PC-9 (cell line): Measurements from ENCODE around the gene ABLIM1. TPM values are rescaled to one million over a fixed set of nuclear protein-coding genes. Genes with fewer than 3 reads are reported as not detected.

ENCODE experiments used
- BruUV-seq: library from RNA; stranded (reverse); fragments of 400-500 nt; replicated peaks from 2 replicates; lab custom pipeline; 2021; lab: Mats Ljungman, UMichigan
- CTCF ChIA-PET: fragments of 300-600 bp; sonication (Branson Sonifier 250); formaldehyde crosslinking; loops from one replicate; lab custom pipeline; 2022; ENCODE audit warnings: antibody characterized with exemption; lab: Charles Lee
- POLR2A ChIA-PET: fragments of 300-600 bp; sonication (Branson Sonifier 250); formaldehyde crosslinking; loops from one replicate; lab custom pipeline; 2022; ENCODE audit warnings: antibody characterized with exemption; ENCODE audit not compliant: unreplicated experiment; lab: Charles Lee
- DNase-seq, 2 experiments: peaks; one replicate each; pipeline versions ENCODE4 v3.0.0 to v3.0.0-alpha.2; 2015 to 2022; ENCODE audit warnings: mixed read lengths in 1 of 2
- H2AFZ ChIP-seq: fragments of 200-600 bp; sonication (generic); 2 replicates; pipeline ENCODE4 v1.8.1; 2017; ENCODE audit warnings: antibody characterized with exemption
- H3F3A ChIP-seq: fragments of 200-600 bp; sonication (generic); 2 replicates; pipeline ENCODE4 v1.8.1; 2017; ENCODE audit warnings: antibody characterized with exemption, mild to moderate bottlenecking, low read depth; ENCODE audit not compliant: insufficient read depth
- H3K27ac ChIP-seq: fragments of 200-600 bp; sonication (generic); 2 replicates; pipeline ENCODE4 v1.6.1; 2016; ENCODE audit warnings: mixed run types
- H3K27me3 ChIP-seq: fragments of 200-600 bp; sonication (generic); 2 replicates; pipeline ENCODE4 v1.6.1; 2016; ENCODE audit warnings: low read depth, mixed run types; ENCODE audit not compliant: insufficient read depth
- H3K36me3 ChIP-seq: fragments of 200-600 bp; sonication (generic); 2 replicates; pipeline ENCODE4 v1.6.1; 2016; ENCODE audit warnings: low read depth, mixed run types
- H3K4me1 ChIP-seq: fragments of 200-600 bp; sonication (generic); replicated peaks from 2 replicates; pipeline ENCODE4 v1.6.1; 2016; ENCODE audit warnings: mixed run types; ENCODE audit not compliant: insufficient read depth
- H3K4me2 ChIP-seq: fragments of 200-600 bp; sonication (generic); 2 replicates; pipeline ENCODE4 v1.6.1; 2017; ENCODE audit warnings: mixed run types
- H3K4me3 ChIP-seq: fragments of 200-600 bp; sonication (generic); 2 replicates; pipeline ENCODE4 v1.6.1; 2016; ENCODE audit warnings: mixed run types
- H3K79me2 ChIP-seq: fragments of 200-600 bp; sonication (generic); 2 replicates; pipeline ENCODE4 v1.6.1; 2017; ENCODE audit warnings: low read depth, mixed run types
- H3K9me2 ChIP-seq: fragments of 200-600 bp; sonication (generic); 2 replicates; pipeline ENCODE4 v1.8.1; 2017; ENCODE audit warnings: mild to moderate bottlenecking; ENCODE audit not compliant: insufficient read depth
- H3K9me3 ChIP-seq: fragments of 200-600 bp; sonication (generic); 2 replicates; pipeline ENCODE4 v1.8.1; 2016; ENCODE audit warnings: low read depth; ENCODE audit not compliant: insufficient read depth
- H4K20me1 ChIP-seq: fragments of 200-600 bp; sonication (generic); 2 replicates; pipeline ENCODE4 v1.8.1; 2017; ENCODE audit not compliant: insufficient read depth
- EZH2 ChIP-seq: fragments of 200-600 bp; sonication (generic); IDR thresholded peaks from 2 replicates; pipeline ENCODE4 v1.8.0; 2017; ENCODE audit warnings: antibody characterized with exemption, low read depth
- intact Hi-C: fragments of 100-400 bp; cut with micrococcal nuclease; formaldehyde crosslinking; loops from one replicate; pipeline ENCODE4 v1.10.0; 2022; ENCODE audit not compliant: unreplicated experiment
- total RNA-seq: library from RNA; stranded (reverse); gene quantifications from 2 replicates; pipeline ENCODE4 v1.2.3, GENCODE V29; 2021
- TF ChIP-seq, protein P1 (sequence below): fragments of 200-600 bp; sonication (generic); conservative IDR thresholded peaks from 2 replicates; pipeline ENCODE4 v1.6.1; 2017; ENCODE audit warnings: mixed run types, antibody characterized with exemption, mild to moderate bottlenecking, moderate library complexity

ABLIM1 gene
- total RNA-seq, 1 experiment from 2014 or later = 68.7 TPM

DNA sequence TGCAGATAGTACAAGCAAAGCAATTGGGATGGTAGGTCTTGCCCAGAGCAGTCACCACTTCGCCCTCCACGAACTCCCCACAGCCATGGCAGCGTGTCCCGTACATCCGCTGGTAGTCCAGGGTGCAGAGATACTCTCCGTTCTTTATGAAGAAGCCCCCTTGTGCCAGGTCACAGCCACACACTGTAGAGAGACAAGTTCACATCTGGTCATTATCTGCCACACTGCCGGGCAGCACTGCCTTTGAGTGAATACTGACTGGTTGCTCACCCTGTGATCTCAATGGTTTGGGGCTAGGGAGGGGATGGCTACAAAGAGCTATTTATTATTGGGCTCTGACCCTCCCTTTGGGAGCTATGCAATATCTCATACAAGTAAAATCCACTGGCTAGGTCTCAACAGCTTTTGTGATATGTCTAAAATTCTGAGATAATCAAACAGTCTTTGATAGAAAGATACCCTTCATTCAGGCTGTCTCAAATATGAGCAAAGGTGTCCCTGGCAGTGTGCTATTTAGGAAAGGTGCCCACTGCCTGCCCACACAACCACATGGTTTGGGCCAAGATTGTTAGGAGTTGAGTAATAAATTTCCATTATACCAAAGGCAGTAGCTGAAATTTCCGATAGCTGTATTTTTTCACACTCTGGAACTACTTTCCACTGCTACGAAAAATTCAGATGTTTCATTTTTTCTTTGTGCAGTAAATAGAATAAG lies 82.5 kb downstream of the ABLIM1 start:
- Histone ChIP-seq H3K27me3 (no peaks in the 10 kb centered on the region), H3K9me2 (no peaks in the 10 kb centered on the region), H3K4me1 (peaks cover 10% of the 10 kb centered on the region; the same call in 1 of the 2 replicates), H3K36me3 (no peaks in the 10 kb centered on the region), H3K79me2 (no peaks in the 10 kb centered on the region), H3K4me2 (no peak overlapping the region), H3K27ac (no peak overlapping the region), H2AFZ (no peak overlapping the region), H3K9me3 (no peaks in the 10 kb centered on the region), H3K4me3 (no peak overlapping the region), H3F3A (no peaks in the 10 kb centered on the region), H4K20me1 (no peaks in the 10 kb centered on the region)
- ChIA-PET CTCF (no interaction called here), POLR2A (no interaction called here)
- intact Hi-C loops = no loop called here
- BruUV-seq = no TSS peak
- no peak for DNase-seq
- no peak for TF ChIP-seq EZH2
- TF ChIP-seq, protein P1, sequence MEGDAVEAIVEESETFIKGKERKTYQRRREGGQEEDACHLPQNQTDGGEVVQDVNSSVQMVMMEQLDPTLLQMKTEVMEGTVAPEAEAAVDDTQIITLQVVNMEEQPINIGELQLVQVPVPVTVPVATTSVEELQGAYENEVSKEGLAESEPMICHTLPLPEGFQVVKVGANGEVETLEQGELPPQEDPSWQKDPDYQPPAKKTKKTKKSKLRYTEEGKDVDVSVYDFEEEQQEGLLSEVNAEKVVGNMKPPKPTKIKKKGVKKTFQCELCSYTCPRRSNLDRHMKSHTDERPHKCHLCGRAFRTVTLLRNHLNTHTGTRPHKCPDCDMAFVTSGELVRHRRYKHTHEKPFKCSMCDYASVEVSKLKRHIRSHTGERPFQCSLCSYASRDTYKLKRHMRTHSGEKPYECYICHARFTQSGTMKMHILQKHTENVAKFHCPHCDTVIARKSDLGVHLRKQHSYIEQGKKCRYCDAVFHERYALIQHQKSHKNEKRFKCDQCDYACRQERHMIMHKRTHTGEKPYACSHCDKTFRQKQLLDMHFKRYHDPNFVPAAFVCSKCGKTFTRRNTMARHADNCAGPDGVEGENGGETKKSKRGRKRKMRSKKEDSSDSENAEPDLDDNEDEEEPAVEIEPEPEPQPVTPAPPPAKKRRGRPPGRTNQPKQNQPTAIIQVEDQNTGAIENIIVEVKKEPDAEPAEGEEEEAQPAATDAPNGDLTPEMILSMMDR = no peak

DNA sequence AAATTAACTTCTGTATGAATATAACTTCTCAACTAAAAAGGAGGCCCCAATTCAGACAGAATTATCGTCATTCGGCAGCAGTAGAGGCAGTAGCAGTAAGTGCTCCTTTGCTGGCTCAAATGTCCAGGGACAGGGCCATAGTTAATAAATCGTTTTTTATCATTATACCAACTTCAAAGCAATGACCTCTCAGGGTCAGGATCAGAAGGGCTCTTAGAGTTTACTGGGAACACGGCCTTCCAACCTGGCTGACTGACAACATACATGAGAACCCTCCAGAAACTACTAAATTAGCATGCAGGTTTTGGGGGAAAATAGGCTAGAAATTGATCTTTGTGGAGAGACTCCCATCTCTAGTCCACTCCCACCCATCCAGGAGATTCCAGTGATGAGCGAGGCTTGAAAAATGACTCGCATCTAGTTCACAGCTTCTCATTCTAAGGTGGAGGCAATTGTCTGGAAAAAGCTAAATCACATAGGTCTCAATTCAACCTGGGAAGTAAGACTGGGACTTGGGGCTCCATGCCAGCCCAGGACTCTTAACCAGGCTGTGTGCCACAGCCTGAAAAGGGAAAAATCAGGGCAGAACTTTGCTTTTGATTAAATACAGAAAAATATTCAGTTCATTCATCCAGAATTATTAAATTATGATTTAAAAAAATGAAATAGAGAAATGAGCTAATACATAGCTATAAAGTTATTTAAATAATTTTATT lies 84.6 kb downstream of the ABLIM1 start:
- CTCF ChIA-PET = no interaction called here
- intact Hi-C loops = no loop called here

DNA sequence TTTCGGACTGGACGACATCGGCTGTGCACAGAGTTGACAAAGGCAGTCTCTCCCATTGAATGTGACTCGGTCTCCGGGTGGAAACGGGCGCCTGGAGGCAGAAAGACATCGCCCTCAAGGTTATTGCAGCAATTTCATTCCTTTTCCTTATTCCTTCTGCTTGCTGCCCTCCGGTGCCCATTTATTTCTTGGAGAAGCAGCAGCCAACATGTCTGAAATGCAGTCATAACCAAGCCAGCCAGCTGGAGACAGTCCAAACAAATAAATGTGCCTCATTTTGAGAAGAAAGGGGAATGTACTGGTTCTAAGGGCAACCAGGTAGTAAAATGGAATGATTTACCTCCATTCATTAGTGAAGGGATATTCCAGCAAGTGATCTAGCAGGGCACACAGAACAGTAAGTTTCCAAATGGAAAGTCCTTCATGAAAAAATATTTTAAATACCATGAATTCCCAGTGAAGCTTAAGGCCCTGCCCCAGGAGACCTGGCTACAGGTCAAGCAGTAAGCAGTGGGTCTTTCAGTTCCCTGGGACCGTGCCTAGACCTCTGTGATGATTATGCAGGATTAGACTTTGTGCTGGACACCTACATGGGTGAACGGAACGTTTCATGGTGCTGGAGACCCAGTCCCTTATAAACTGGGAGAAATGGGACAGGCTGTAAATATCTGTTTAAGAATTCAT lies 86.6 kb downstream of the ABLIM1 start:
- CTCF ChIA-PET = no interaction called here

More for the DNA sequence above, 84.6 kb downstream of the ABLIM1 start:
- Histone ChIP-seq H3K36me3 (no peaks in the 10 kb centered on the region), H3F3A (no peaks in the 10 kb centered on the region), H3K27me3 (no peaks in the 10 kb centered on the region), H3K4me1 (peaks cover 10% of the 10 kb centered on the region; the same call in 1 of the 2 replicates), H3K9me2 (no peaks in the 10 kb centered on the region), H3K27ac (no peak overlapping the region), H3K4me3 (no peak overlapping the region), H3K79me2 (no peaks in the 10 kb centered on the region), H3K9me3 (no peaks in the 10 kb centered on the region), H4K20me1 (no peaks in the 10 kb centered on the region), H3K4me2 (no peak overlapping the region), H2AFZ (no peak overlapping the region)
- BruUV-seq = no TSS peak
- DNase-seq = no peak
- TF ChIP-seq, protein P1 = no peak
- TF ChIP-seq EZH2 = no peak
- POLR2A ChIA-PET = no interaction called here

More for the DNA sequence above, 86.6 kb downstream of the ABLIM1 start:
- no peak for DNase-seq
- no peaks in the 10 kb centered on the region for H3K79me2 ChIP-seq
- H4K20me1 ChIP-seq = no peaks in the 10 kb centered on the region
- no peak overlapping the region for H3K27ac ChIP-seq
- no peaks in the 10 kb centered on the region for H3K36me3 ChIP-seq
- POLR2A ChIA-PET = no interaction called here
- H3K9me2 ChIP-seq = no peaks in the 10 kb centered on the region
- no peak overlapping the region for H3K4me3 ChIP-seq
- H3K27me3 ChIP-seq = no peaks in the 10 kb centered on the region
- H3K4me2 ChIP-seq = no peak overlapping the region
- TF ChIP-seq, protein P1 = no peak
- TF ChIP-seq EZH2 = no peak
- intact Hi-C loops = no loop called here
- BruUV-seq = no TSS peak
- H2AFZ ChIP-seq = no peak overlapping the region
- no peaks in the 10 kb centered on the region for H3F3A ChIP-seq
- H3K9me3 ChIP-seq = no peaks in the 10 kb centered on the region
- no peaks in the 10 kb centered on the region for H3K4me1 ChIP-seq
